Thymus (tissue), 11 donors: ENCODE measurements around the gene TBC1D9B. TPM values are rescaled to one million over a fixed set of nuclear protein-coding genes. Genes with fewer than 3 reads are reported as not detected.

Experiments
- DNase-seq, 9 donors: peaks; one replicate each; pipeline ENCODE4 v3.0.0-alpha.2; 2013; ENCODE audit warnings: low spot score in 9 of 9, low read depth in 6 of 9, missing footprints in 1 of 9
- H3K27ac ChIP-seq, 2 donors: one replicate each; pipeline ENCODE4 v1.5.1; 2013; ENCODE audit warnings: control low read depth in 1 of 2, low read depth in 1 of 2, low read length in 1 of 2, mild to moderate bottlenecking in 1 of 2, moderate library complexity in 1 of 2
- H3K27me3 ChIP-seq, 2 donors: one replicate each; pipeline ENCODE4 v1.5.1; 2013; ENCODE audit warnings: low read length in 1 of 2; ENCODE audit not compliant: control insufficient read depth in 2 of 2, insufficient read depth in 1 of 2
- H3K36me3 ChIP-seq, 2 donors: one replicate each; pipeline ENCODE4 v1.5.1; 2013; ENCODE audit warnings: low read length in 1 of 2, mild to moderate bottlenecking in 1 of 2, moderate library complexity in 1 of 2; ENCODE audit not compliant: control insufficient read depth in 2 of 2, insufficient read depth in 2 of 2
- H3K4me1 ChIP-seq, 2 donors: one replicate each; pipeline ENCODE4 v1.5.1; 2013; ENCODE audit warnings: low read length in 2 of 2; ENCODE audit not compliant: control insufficient read depth in 2 of 2, insufficient read depth in 2 of 2
- H3K4me3 ChIP-seq, 2 donors: one replicate each; pipeline ENCODE4 v1.5.1; 2013; ENCODE audit warnings: low read length in 2 of 2, control low read depth in 1 of 2, mild to moderate bottlenecking in 1 of 2
- H3K9me3 ChIP-seq, 2 donors: one replicate each; pipeline ENCODE4 v1.5.1; 2013; ENCODE audit warnings: low read length in 1 of 2, mild to moderate bottlenecking in 1 of 2; ENCODE audit not compliant: control insufficient read depth in 2 of 2, insufficient read depth in 1 of 2
- WGBS: extraction: QIAGEN DNeasy Blood & Tissue Kit; methylation state at CpG from one replicate; pipeline ENCODE4 v1.1.7; 2013; 5-methylcytosine and 5-hydroxymethylcytosine counted together
- polyA plus RNA-seq: library from polyadenylated mRNA; stranded (reverse); fragments of 200-250 nt; gene quantifications from one replicate; pipeline ENCODE4 v1.2.3, GENCODE V29; 2013
- total RNA-seq: library from RNA; stranded (reverse); fragments of 120-200 nt; gene quantifications from one replicate; pipeline ENCODE4 v1.2.4, GENCODE V29; 2013
- donor health status: healthy.

The TBC1D9B gene
- total and polyA plus RNA-seq, 2 donors: 13.9 to 69.4 TPM

GRCh38 chr5:179880848-179881590, 26.7 kb downstream of the TBC1D9B start:
- no peaks in the 10 kb centered on the region for H3K4me1 ChIP-seq
- H3K27ac ChIP-seq: no peak overlapping the region
- no peaks in the 10 kb centered on the region for H3K27me3 ChIP-seq
- WGBS: 92% methylated on average over 25 of the region's 25 CpGs
- H3K9me3 ChIP-seq: peaks cover 6 to 23% of the 10 kb centered on the region in 2 donors
- H3K36me3 ChIP-seq: peaks cover 36 to 51% of the 10 kb centered on the region in 2 donors
- no peak overlapping the region for H3K4me3 ChIP-seq
- no peak for DNase-seq

- H3K36me3 ChIP-seq: peaks cover 37 to 51% of the 10 kb centered on the region in 2 donors
- H3K27ac ChIP-seq: no peak overlapping the region
- no peaks in the 10 kb centered on the region for H3K27me3 ChIP-seq
- no peak for DNase-seq
- peaks cover 6 to 20% of the 10 kb centered on the region in 2 donors for H3K9me3 ChIP-seq
- 94% methylated on average over 12 of the region's 12 CpGs for WGBS
- no peak overlapping the region for H3K4me3 ChIP-seq
- no peaks in the 10 kb centered on the region for H3K4me1 ChIP-seq
Observed at GRCh38 chr5:179880066-179880650, 27.5 kb downstream of the TBC1D9B start.

GRCh38 chr5:179879690-179880010, 28.0 kb downstream of the TBC1D9B start:
- no peaks in the 10 kb centered on the region for H3K4me1 ChIP-seq
- H3K4me3 ChIP-seq: no peak overlapping the region
- peaks cover 6 to 20% of the 10 kb centered on the region in 2 donors for H3K9me3 ChIP-seq
- WGBS: 98% methylated on average over 13 of the region's 13 CpGs
- no peak for DNase-seq
- no peaks in the 10 kb centered on the region for H3K27me3 ChIP-seq
- H3K36me3 ChIP-seq: peaks cover 37 to 52% of the 10 kb centered on the region in 2 donors
- H3K27ac ChIP-seq: no peak overlapping the region

- Histone ChIP-seq H3K27ac (no peak overlapping the region), H3K27me3 (no peaks in the 10 kb centered on the region), H3K4me1 (no peaks in the 10 kb centered on the region), H3K9me3 (peaks cover 5 to 18% of the 10 kb centered on the region in 2 donors), H3K36me3 (peaks cover 37 to 52% of the 10 kb centered on the region in 2 donors), H3K4me3 (no peak overlapping the region)
- no peak for DNase-seq
- 98% methylated on average over 31 of the region's 31 CpGs for WGBS
Observed at GRCh38 chr5:179879003-179879689, 28.6 kb downstream of the TBC1D9B start.

- Histone ChIP-seq H3K4me3 (no peak overlapping the region), H3K36me3 (peaks cover 33 to 53% of the 10 kb centered on the region in 2 donors), H3K27me3 (no peaks in the 10 kb centered on the region), H3K4me1 (no peaks in the 10 kb centered on the region), H3K9me3 (peaks cover 3 to 11% of the 10 kb centered on the region in 2 donors), H3K27ac (no peak overlapping the region)
- 95% methylated on average over 26 of the region's 26 CpGs for WGBS
- DNase-seq: no peak
Observed at GRCh38 chr5:179878222-179879002, 29.3 kb downstream of the TBC1D9B start.

- Histone ChIP-seq H3K9me3 (no peaks in the 10 kb centered on the region), H3K27me3 (no peaks in the 10 kb centered on the region), H3K4me3 (no peak overlapping the region), H3K4me1 (no peaks in the 10 kb centered on the region), H3K27ac (no peak overlapping the region), H3K36me3 (peaks cover 44 to 68% of the 10 kb centered on the region in 2 donors)
- DNase-seq: no peak
- 95% methylated on average over 3 of the region's 3 CpGs for WGBS
Observed at GRCh38 chr5:179876610-179876952, 31.1 kb downstream of the TBC1D9B start.

- Histone ChIP-seq H3K4me1 (no peaks in the 10 kb centered on the region), H3K36me3 (peaks cover 44 to 68% of the 10 kb centered on the region in 2 donors), H3K4me3 (no peak overlapping the region), H3K9me3 (no peaks in the 10 kb centered on the region), H3K27ac (no peak overlapping the region), H3K27me3 (no peaks in the 10 kb centered on the region)
- DNase-seq: no peak
- WGBS: 97% methylated on average over 16 of the region's 16 CpGs
Observed at GRCh38 chr5:179875741-179876609, 31.7 kb downstream of the TBC1D9B start.

GRCh38 chr5:179874536-179875292, 33.0 kb downstream of the TBC1D9B start:
- DNase-seq: no peak

More at GRCh38 chr5:179874536-179875292, 33.0 kb downstream of the TBC1D9B start:
- peaks cover 47 to 72% of the 10 kb centered on the region in 2 donors for H3K36me3 ChIP-seq
- H3K9me3 ChIP-seq: no peaks in the 10 kb centered on the region
- no peak overlapping the region for H3K27ac ChIP-seq
- 99% methylated on average over 28 of the region's 28 CpGs for whole genome bisulfite sequencing
- no peak overlapping the region for H3K4me3 ChIP-seq
- H3K4me1 ChIP-seq: no peaks in the 10 kb centered on the region
- H3K27me3 ChIP-seq: no peaks in the 10 kb centered on the region
